Hepatocyte (in vitro differentiated cells): Measurements from ENCODE around the gene APC. TPM values are rescaled to one million over a fixed set of nuclear protein-coding genes. Genes with fewer than 3 reads are reported as not detected.

Experiments used
- DNase-seq: peaks from one replicate; pipeline ENCODE4 v3.0.0-alpha.2; 2016; ENCODE audit warnings: low spot score
- H2AFZ ChIP-seq: fragments of 200-600 bp; sonication (generic); 2 replicates; pipeline ENCODE4 v1.6.0; 2016; ENCODE audit warnings: antibody characterized with exemption, mild to moderate bottlenecking
- H3K27ac ChIP-seq: fragments of 200-600 bp; sonication (generic); 2 replicates; pipeline ENCODE4 v1.5.1; 2016; ENCODE audit warnings: mild to moderate bottlenecking
- H3K27me3 ChIP-seq: fragments of 200-600 bp; sonication (generic); 2 replicates; pipeline ENCODE4 v1.6.1; 2016
- H3K36me3 ChIP-seq: fragments of 200-600 bp; sonication (generic); replicated peaks from 2 replicates; pipeline ENCODE4 v1.5.1; 2016; ENCODE audit warnings: low read depth; ENCODE audit not compliant: insufficient read depth
- H3K4me1 ChIP-seq: fragments of 200-600 bp; sonication (generic); 2 replicates; pipeline ENCODE4 v1.5.1; 2016; ENCODE audit warnings: mild to moderate bottlenecking, moderate library complexity; ENCODE audit not compliant: insufficient read depth
- H3K4me2 ChIP-seq: fragments of 200-600 bp; sonication (generic); 2 replicates; pipeline ENCODE4 v1.6.0; 2016
- H3K4me3 ChIP-seq: fragments of 200-600 bp; sonication (generic); 2 replicates; pipeline ENCODE4 v1.5.1; 2016; ENCODE audit warnings: mild to moderate bottlenecking
- H3K79me2 ChIP-seq: fragments of 200-600 bp; sonication (generic); 2 replicates; pipeline ENCODE4 v1.6.0; 2017; ENCODE audit warnings: mild to moderate bottlenecking
- H3K9me2 ChIP-seq: fragments of 200-600 bp; sonication (generic); replicated peaks from 2 replicates; pipeline ENCODE4 v1.6.0; 2017; ENCODE audit warnings: mild to moderate bottlenecking; ENCODE audit not compliant: insufficient read depth
- H3K9me3 ChIP-seq: fragments of 200-600 bp; sonication (generic); 2 replicates; pipeline ENCODE4 v1.5.1; 2016; ENCODE audit warnings: low read depth, mild to moderate bottlenecking
- H4K20me1 ChIP-seq: fragments of 200-600 bp; sonication (generic); 2 replicates; pipeline ENCODE4 v1.6.0; 2016; ENCODE audit warnings: mild to moderate bottlenecking; ENCODE audit not compliant: insufficient read depth, poor library complexity, severe bottlenecking
- CTCF ChIP-seq: fragments of 200-600 bp; sonication (generic); IDR thresholded peaks from 2 replicates; pipeline ENCODE4 v1.5.1; 2016; ENCODE audit warnings: antibody characterized with exemption, mild to moderate bottlenecking; ENCODE audit not compliant: poor library complexity
- EZH2 ChIP-seq: fragments of 200-600 bp; sonication (generic); IDR thresholded peaks from 2 replicates; pipeline ENCODE4 v1.6.1; 2016; ENCODE audit warnings: antibody characterized with exemption, mild to moderate bottlenecking, borderline replicate concordance
- EZH2phosphoT487 ChIP-seq: fragments of 200-600 bp; sonication (generic); IDR thresholded peaks from one replicate; pipeline ENCODE4 v1.6.1; 2018; ENCODE audit warnings: antibody characterized with exemption, mild to moderate bottlenecking, low read depth, moderate library complexity; ENCODE audit not compliant: unreplicated experiment, severe bottlenecking
- WGBS: methylation state at CpG from one replicate; pipeline ENCODE4 v1.1.6; 2016; ENCODE audit warnings: low lambda C conversion rate; ENCODE audit errors: missing lambda C conversion rate; 5-methylcytosine and 5-hydroxymethylcytosine counted together
- polyA plus RNA-seq: library from polyadenylated mRNA; unstranded; fragments of >200 nt; fragmentation: Nextera tagmentation; extraction: Ambion mirVana; gene quantifications from 2 replicates; pipeline ENCODE4 v1.2.1, GENCODE V29; 2016
- total RNA-seq: library from RNA; depleted of rRNA; stranded (reverse); fragments of >200 nt; gene quantifications from 2 replicates; pipeline ENCODE4 v1.2.3, GENCODE V29; 2014

APC gene
- total and polyA plus RNA-seq, 2 experiments from 2014 or later: 9.1 to 57.0 TPM

- Histone ChIP-seq H4K20me1 (no peaks in the 10 kb centered on the region), H3K4me2 (no peak overlapping the region), H3K9me3 (no peaks in the 10 kb centered on the region), H3K36me3 (no peaks in the 10 kb centered on the region), H3K27ac (no peak overlapping the region), H3K4me1 (no peaks in the 10 kb centered on the region), H2AFZ (no peak overlapping the region), H3K4me3 (no peak overlapping the region), H3K27me3 (no peaks in the 10 kb centered on the region), H3K79me2 (no peaks in the 10 kb centered on the region), H3K9me2 (no peaks in the 10 kb centered on the region)
- DNase-seq: no peak
- TF ChIP-seq EZH2phosphoT487: no peak
- no peak for TF ChIP-seq CTCF
- TF ChIP-seq EZH2: no peak
- 98% methylated on average over 13 of the region's 13 CpGs for WGBS
Observed at GRCh38 chr5:112833971-112834370, 96.3 kb downstream of the APC start.

- Histone ChIP-seq H4K20me1 (no peaks in the 10 kb centered on the region), H3K9me2 (no peaks in the 10 kb centered on the region), H2AFZ (no peak overlapping the region), H3K27ac (no peak overlapping the region), H3K9me3 (no peaks in the 10 kb centered on the region), H3K4me1 (no peaks in the 10 kb centered on the region), H3K27me3 (no peaks in the 10 kb centered on the region), H3K4me3 (no peak overlapping the region), H3K36me3 (no peaks in the 10 kb centered on the region), H3K4me2 (no peak overlapping the region), H3K79me2 (no peaks in the 10 kb centered on the region)
- no peak for DNase-seq
- TF ChIP-seq EZH2phosphoT487: no peak
- TF ChIP-seq EZH2: no peak
- no peak for TF ChIP-seq CTCF
- 97% methylated on average over 1 of the region's 1 CpG for WGBS
Observed at GRCh38 chr5:112844489-112844888, 106.8 kb downstream of the APC start.

- 70% methylated on average over 5 of the region's 5 CpGs for WGBS
- TF ChIP-seq EZH2: no peak
- TF ChIP-seq CTCF: no peak
- no peak for TF ChIP-seq EZH2phosphoT487
Observed at GRCh38 chr5:112846556-112846955, 108.9 kb downstream of the APC start.

GRCh38 chr5:112847306-112847705, 109.6 kb downstream of the APC start:
- Histone ChIP-seq H3K4me1 (no peaks in the 10 kb centered on the region), H2AFZ (no peak overlapping the region), H3K9me3 (no peaks in the 10 kb centered on the region), H3K27me3 (no peaks in the 10 kb centered on the region), H4K20me1 (no peaks in the 10 kb centered on the region), H3K79me2 (no peaks in the 10 kb centered on the region), H3K36me3 (no peaks in the 10 kb centered on the region), H3K27ac (no peak overlapping the region), H3K4me2 (no peak overlapping the region), H3K9me2 (no peaks in the 10 kb centered on the region), H3K4me3 (no peak overlapping the region)
- DNase-seq: no peak
- TF ChIP-seq CTCF: no peak
- no peak for TF ChIP-seq EZH2phosphoT487
- no peak for TF ChIP-seq EZH2

More at GRCh38 chr5:112846556-112846955, 108.9 kb downstream of the APC start:
- no peak for DNase-seq
- H3K79me2 ChIP-seq: no peaks in the 10 kb centered on the region
- no peak overlapping the region for H3K27ac ChIP-seq
- no peak overlapping the region for H2AFZ ChIP-seq
- H3K27me3 ChIP-seq: no peaks in the 10 kb centered on the region
- no peaks in the 10 kb centered on the region for H3K4me1 ChIP-seq
- H3K4me2 ChIP-seq: no peak overlapping the region
- H4K20me1 ChIP-seq: no peaks in the 10 kb centered on the region
- no peaks in the 10 kb centered on the region for H3K9me3 ChIP-seq
- no peak overlapping the region for H3K4me3 ChIP-seq
- no peaks in the 10 kb centered on the region for H3K9me2 ChIP-seq
- H3K36me3 ChIP-seq: no peaks in the 10 kb centered on the region
